K562 (cell line): ENCODE results near the gene MAP3K6. TPM values are rescaled to one million over a fixed set of nuclear protein-coding genes. Genes with fewer than 3 reads are reported as not detected.

Experiments used
- FOXK1 ChIP-seq: sonication (generic); formaldehyde crosslinking; IDR thresholded peaks from 2 replicates; pipeline ENCODE4 v1.8.0; 2022; ENCODE audit warnings: missing genetic modification reagents, mild to moderate bottlenecking, borderline replicate concordance
- HDAC1 ChIP-seq, 2 experiments: fragments of 450-650 bp; IDR thresholded peaks; 2 replicates each; pipeline ENCODE4 v1.6.1; 2016 to 2017; ENCODE audit warnings: inconsistent platforms in 1 of 2, mild to moderate bottlenecking in 1 of 2, moderate library complexity in 1 of 2
- KAT7 ChIP-seq: sonication (generic); formaldehyde crosslinking; IDR thresholded peaks from 2 replicates; pipeline ENCODE4 v1.8.0; 2022; ENCODE audit warnings: missing genetic modification reagents, mild to moderate bottlenecking, borderline replicate concordance
- NEUROD1 ChIP-seq: fragments of 150-350 bp; IDR thresholded peaks from 2 replicates; pipeline ENCODE4 v1.6.1; 2014; ENCODE audit warnings: borderline replicate concordance, low read length, low read depth; ENCODE audit not compliant: partially characterized antibody
- POLR2B ChIP-seq: fragments of 450-650 bp; IDR thresholded peaks from 2 replicates; pipeline ENCODE4 v1.6.1; 2018; ENCODE audit warnings: low read depth; ENCODE audit not compliant: partially characterized antibody
- RBM17 ChIP-seq: fragments of 200-400 bp; formaldehyde crosslinking; IDR thresholded peaks from 2 replicates; pipeline ENCODE4 v1.6.1; 2017; ENCODE audit warnings: low read depth, mild to moderate bottlenecking, low read length, borderline replicate concordance
- TRIM24 ChIP-seq, 2 experiments: fragments of 450-650 bp; IDR thresholded peaks; 2 replicates each; pipeline ENCODE4 v1.6.1; 2016
- XRCC5 ChIP-seq: fragments of 200-400 bp; formaldehyde crosslinking; IDR thresholded peaks from 2 replicates; pipeline ENCODE4 v1.6.1; 2017; ENCODE audit warnings: low read depth, mild to moderate bottlenecking, low read length
- ZNF79 ChIP-seq: fragments of 250-450 bp; sonication (Bioruptor Pico); IDR thresholded peaks from 2 replicates; pipeline ENCODE4 v1.4.0; 2020; ENCODE audit warnings: low read depth, mild to moderate bottlenecking, moderate library complexity
- polyA plus RNA-seq, 8 experiments: library from polyadenylated mRNA; depleted of rRNA in 4 of 8; stranded (reverse) in 5 of 8; unstranded in 3 of 8; fragments of >200 nt; fragmentation: Nextera tagmentation in 2 of 8; fragmentation: Illumina TruSeq in 1 of 8; extraction: Ambion mirVana in 2 of 8; extraction: Trizol in 1 of 8; gene quantifications; 2 replicates each; pipeline versions ENCODE4 v1.2.1 to v1.2.3, GENCODE V29; 2011 to 2014; ENCODE audit warnings: inconsistent platforms in 1 of 8, missing spikeins in 1 of 8
- total RNA-seq, 7 experiments: library from RNA; depleted of rRNA in 6 of 7; stranded (reverse); fragments of >200 nt in 6 of 7; fragmentation: Illumina TruSeq in 2 of 7; extraction: Trizol in 2 of 7; gene quantifications; 2 replicates each; pipeline versions ENCODE4 v1.2.1 to v1.2.3, GENCODE V29; 2011 to 2021; ENCODE audit warnings: low replicate concordance in 1 of 7
- TF ChIP-seq, protein P1 (sequence below): fragments of 250-450 bp; sonication (Bioruptor Pico); IDR thresholded peaks from 2 replicates; pipeline ENCODE4 v1.5.0; 2021
- TF ChIP-seq, protein P2 (sequence below): sonication (generic); formaldehyde crosslinking; IDR thresholded peaks from 2 replicates; pipeline ENCODE4 v1.4.0; 2020; ENCODE audit warnings: mild to moderate bottlenecking, missing genetic modification reagents
- TF ChIP-seq, protein P3 (sequence below): fragments of 200-800 bp; sonication (Bioruptor generic); IDR thresholded peaks from 2 replicates; pipeline ENCODE4 v1.6.1; 2017; ENCODE audit warnings: missing genetic modification characterization, missing compliant biosample characterization
- TF ChIP-seq, protein P4 (sequence below): sonication (generic); formaldehyde crosslinking; IDR thresholded peaks from 2 replicates; pipeline ENCODE4 v1.8.0; 2023; ENCODE audit warnings: mild to moderate bottlenecking, missing genetic modification reagents
- TF ChIP-seq, protein P5 (sequence below), 2 experiments: fragments of 450-650 bp; IDR thresholded peaks; 2 replicates each; pipeline ENCODE4 v1.6.1; 2018; ENCODE audit warnings: mild to moderate bottlenecking in 2 of 2, low read depth in 1 of 2; ENCODE audit not compliant: partially characterized antibody in 2 of 2

The MAP3K6 gene
- total and polyA plus RNA-seq, 9 of the 15 experiments (the other 6 are each of a cell fraction or from before 2014, with no cell fraction given), result 0.99 to 21.9 (median 7.0) TPM

DNA sequence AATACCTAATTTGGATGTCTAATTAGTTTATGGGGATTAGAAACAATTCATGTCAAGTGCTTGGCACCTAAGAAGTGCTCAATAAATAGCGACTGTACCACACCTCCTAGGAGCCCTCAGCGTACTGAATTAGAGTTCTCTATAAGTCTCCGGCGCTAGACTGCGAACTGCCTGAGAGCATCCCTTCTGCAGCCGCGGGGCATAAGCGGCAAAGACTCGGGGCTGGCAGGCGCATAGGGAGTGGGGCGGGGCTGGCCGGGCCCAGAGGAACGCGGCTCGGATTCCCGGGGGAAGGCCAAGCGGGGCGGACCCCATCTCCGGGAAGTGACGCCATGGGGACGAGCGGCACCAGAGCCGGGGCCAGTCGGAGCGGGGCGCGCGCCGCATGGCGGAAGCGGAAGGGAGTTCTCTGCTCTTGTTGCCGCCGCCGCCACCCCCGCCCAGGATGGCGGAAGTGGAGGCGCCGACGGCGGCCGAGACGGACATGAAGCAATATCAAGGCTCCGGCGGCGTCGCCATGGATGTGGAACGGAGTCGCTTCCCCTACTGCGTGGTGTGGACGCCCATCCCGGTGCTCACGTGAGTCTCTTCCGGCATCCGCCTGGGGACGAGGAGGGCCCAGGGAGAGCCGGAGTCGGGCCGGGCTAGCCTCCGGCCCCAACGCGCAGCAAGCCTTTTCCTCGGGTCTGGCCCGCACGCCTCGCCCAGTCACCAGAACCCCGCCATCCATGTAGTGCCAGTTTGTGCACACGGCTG lies 44.8 kb downstream of the MAP3K6 start, which contains the start of gene TMEM222 (continued):
- TF ChIP-seq FOXK1 (CRISPR knock-in tag), result peak; percentile 97
- TF ChIP-seq, protein P1, sequence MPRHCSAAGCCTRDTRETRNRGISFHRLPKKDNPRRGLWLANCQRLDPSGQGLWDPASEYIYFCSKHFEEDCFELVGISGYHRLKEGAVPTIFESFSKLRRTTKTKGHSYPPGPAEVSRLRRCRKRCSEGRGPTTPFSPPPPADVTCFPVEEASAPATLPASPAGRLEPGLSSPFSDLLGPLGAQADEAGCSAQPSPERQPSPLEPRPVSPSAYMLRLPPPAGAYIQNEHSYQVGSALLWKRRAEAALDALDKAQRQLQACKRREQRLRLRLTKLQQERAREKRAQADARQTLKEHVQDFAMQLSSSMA, result peak; percentile 93
- TF ChIP-seq RBM17, result no peak
- TF ChIP-seq, protein P2, sequence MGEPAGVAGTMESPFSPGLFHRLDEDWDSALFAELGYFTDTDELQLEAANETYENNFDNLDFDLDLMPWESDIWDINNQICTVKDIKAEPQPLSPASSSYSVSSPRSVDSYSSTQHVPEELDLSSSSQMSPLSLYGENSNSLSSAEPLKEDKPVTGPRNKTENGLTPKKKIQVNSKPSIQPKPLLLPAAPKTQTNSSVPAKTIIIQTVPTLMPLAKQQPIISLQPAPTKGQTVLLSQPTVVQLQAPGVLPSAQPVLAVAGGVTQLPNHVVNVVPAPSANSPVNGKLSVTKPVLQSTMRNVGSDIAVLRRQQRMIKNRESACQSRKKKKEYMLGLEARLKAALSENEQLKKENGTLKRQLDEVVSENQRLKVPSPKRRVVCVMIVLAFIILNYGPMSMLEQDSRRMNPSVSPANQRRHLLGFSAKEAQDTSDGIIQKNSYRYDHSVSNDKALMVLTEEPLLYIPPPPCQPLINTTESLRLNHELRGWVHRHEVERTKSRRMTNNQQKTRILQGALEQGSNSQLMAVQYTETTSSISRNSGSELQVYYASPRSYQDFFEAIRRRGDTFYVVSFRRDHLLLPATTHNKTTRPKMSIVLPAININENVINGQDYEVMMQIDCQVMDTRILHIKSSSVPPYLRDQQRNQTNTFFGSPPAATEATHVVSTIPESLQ, result peak; percentile 96
- TF ChIP-seq HDAC1 (IDR thresholded peaks at IDR 0.05), result peak in 1 of 2 experiments; percentile 93; a peak in 2 of 4 replicates
- no peak for TF ChIP-seq ZNF79 (CRISPR knock-in tag)
- TF ChIP-seq TRIM24 (IDR thresholded peaks at IDR 0.05), result peak in 1 of 2 experiments; percentile 99; a peak in 2 of 4 replicates
- TF ChIP-seq, protein P3, sequence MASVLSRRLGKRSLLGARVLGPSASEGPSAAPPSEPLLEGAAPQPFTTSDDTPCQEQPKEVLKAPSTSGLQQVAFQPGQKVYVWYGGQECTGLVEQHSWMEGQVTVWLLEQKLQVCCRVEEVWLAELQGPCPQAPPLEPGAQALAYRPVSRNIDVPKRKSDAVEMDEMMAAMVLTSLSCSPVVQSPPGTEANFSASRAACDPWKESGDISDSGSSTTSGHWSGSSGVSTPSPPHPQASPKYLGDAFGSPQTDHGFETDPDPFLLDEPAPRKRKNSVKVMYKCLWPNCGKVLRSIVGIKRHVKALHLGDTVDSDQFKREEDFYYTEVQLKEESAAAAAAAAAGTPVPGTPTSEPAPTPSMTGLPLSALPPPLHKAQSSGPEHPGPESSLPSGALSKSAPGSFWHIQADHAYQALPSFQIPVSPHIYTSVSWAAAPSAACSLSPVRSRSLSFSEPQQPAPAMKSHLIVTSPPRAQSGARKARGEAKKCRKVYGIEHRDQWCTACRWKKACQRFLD (CRISPR knock-in tag), result peak; percentile 84
- peak; percentile 99 for TF ChIP-seq XRCC5
- TF ChIP-seq, protein P4, sequence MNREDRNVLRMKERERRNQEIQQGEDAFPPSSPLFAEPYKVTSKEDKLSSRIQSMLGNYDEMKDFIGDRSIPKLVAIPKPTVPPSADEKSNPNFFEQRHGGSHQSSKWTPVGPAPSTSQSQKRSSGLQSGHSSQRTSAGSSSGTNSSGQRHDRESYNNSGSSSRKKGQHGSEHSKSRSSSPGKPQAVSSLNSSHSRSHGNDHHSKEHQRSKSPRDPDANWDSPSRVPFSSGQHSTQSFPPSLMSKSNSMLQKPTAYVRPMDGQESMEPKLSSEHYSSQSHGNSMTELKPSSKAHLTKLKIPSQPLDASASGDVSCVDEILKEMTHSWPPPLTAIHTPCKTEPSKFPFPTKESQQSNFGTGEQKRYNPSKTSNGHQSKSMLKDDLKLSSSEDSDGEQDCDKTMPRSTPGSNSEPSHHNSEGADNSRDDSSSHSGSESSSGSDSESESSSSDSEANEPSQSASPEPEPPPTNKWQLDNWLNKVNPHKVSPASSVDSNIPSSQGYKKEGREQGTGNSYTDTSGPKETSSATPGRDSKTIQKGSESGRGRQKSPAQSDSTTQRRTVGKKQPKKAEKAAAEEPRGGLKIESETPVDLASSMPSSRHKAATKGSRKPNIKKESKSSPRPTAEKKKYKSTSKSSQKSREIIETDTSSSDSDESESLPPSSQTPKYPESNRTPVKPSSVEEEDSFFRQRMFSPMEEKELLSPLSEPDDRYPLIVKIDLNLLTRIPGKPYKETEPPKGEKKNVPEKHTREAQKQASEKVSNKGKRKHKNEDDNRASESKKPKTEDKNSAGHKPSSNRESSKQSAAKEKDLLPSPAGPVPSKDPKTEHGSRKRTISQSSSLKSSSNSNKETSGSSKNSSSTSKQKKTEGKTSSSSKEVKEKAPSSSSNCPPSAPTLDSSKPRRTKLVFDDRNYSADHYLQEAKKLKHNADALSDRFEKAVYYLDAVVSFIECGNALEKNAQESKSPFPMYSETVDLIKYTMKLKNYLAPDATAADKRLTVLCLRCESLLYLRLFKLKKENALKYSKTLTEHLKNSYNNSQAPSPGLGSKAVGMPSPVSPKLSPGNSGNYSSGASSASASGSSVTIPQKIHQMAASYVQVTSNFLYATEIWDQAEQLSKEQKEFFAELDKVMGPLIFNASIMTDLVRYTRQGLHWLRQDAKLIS (CRISPR knock-in tag), result peak; percentile 94
- TF ChIP-seq KAT7 (CRISPR knock-in tag), result peak; percentile 97
- TF ChIP-seq POLR2B, result peak; percentile 88
- peak; percentile 77 for TF ChIP-seq NEUROD1
- TF ChIP-seq, protein P5, sequence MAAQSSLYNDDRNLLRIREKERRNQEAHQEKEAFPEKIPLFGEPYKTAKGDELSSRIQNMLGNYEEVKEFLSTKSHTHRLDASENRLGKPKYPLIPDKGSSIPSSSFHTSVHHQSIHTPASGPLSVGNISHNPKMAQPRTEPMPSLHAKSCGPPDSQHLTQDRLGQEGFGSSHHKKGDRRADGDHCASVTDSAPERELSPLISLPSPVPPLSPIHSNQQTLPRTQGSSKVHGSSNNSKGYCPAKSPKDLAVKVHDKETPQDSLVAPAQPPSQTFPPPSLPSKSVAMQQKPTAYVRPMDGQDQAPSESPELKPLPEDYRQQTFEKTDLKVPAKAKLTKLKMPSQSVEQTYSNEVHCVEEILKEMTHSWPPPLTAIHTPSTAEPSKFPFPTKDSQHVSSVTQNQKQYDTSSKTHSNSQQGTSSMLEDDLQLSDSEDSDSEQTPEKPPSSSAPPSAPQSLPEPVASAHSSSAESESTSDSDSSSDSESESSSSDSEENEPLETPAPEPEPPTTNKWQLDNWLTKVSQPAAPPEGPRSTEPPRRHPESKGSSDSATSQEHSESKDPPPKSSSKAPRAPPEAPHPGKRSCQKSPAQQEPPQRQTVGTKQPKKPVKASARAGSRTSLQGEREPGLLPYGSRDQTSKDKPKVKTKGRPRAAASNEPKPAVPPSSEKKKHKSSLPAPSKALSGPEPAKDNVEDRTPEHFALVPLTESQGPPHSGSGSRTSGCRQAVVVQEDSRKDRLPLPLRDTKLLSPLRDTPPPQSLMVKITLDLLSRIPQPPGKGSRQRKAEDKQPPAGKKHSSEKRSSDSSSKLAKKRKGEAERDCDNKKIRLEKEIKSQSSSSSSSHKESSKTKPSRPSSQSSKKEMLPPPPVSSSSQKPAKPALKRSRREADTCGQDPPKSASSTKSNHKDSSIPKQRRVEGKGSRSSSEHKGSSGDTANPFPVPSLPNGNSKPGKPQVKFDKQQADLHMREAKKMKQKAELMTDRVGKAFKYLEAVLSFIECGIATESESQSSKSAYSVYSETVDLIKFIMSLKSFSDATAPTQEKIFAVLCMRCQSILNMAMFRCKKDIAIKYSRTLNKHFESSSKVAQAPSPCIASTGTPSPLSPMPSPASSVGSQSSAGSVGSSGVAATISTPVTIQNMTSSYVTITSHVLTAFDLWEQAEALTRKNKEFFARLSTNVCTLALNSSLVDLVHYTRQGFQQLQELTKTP (IDR thresholded peaks at IDR 0.05; ENCODE audit: low read depth in 1 of 2, partially characterized antibody in 2 of 2), result peak in 1 of 2 experiments; percentile 72
